Measurements from ENCODE around the gene ACOT12. TPM values are rescaled to one million over a fixed set of nuclear protein-coding genes. Genes with fewer than 3 reads are reported as not detected.
A peak's percentile ranks its signal among the peaks of the same experiment; 100 is the strongest.

Gene ACOT12
- total and polyA plus RNA-seq, 2 of the 13 experiments (the other 11 are each of a cell fraction or from before 2014, with no cell fraction given) = not detected

DNA sequence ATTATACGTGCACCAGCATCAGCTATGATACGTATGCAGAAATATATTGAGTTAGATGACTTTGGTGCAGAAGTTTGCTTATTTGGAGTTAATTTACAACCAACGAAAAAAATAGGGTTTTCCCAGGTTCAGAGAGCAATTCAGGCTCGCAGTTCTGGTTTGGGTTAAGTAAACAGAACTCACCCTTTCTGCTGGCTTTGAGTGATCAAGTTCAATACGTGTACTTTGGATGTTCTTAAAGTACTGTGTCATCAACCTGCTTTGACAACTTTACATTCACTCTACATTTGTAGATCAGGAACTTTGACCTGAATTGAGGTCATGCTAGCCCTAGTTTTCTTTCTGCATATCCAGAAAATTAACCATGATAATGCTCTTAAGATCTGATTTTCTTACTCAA lies 40.7 kb downstream of the ACOT12 start (continued):
- TF ChIP-seq, protein P1, sequence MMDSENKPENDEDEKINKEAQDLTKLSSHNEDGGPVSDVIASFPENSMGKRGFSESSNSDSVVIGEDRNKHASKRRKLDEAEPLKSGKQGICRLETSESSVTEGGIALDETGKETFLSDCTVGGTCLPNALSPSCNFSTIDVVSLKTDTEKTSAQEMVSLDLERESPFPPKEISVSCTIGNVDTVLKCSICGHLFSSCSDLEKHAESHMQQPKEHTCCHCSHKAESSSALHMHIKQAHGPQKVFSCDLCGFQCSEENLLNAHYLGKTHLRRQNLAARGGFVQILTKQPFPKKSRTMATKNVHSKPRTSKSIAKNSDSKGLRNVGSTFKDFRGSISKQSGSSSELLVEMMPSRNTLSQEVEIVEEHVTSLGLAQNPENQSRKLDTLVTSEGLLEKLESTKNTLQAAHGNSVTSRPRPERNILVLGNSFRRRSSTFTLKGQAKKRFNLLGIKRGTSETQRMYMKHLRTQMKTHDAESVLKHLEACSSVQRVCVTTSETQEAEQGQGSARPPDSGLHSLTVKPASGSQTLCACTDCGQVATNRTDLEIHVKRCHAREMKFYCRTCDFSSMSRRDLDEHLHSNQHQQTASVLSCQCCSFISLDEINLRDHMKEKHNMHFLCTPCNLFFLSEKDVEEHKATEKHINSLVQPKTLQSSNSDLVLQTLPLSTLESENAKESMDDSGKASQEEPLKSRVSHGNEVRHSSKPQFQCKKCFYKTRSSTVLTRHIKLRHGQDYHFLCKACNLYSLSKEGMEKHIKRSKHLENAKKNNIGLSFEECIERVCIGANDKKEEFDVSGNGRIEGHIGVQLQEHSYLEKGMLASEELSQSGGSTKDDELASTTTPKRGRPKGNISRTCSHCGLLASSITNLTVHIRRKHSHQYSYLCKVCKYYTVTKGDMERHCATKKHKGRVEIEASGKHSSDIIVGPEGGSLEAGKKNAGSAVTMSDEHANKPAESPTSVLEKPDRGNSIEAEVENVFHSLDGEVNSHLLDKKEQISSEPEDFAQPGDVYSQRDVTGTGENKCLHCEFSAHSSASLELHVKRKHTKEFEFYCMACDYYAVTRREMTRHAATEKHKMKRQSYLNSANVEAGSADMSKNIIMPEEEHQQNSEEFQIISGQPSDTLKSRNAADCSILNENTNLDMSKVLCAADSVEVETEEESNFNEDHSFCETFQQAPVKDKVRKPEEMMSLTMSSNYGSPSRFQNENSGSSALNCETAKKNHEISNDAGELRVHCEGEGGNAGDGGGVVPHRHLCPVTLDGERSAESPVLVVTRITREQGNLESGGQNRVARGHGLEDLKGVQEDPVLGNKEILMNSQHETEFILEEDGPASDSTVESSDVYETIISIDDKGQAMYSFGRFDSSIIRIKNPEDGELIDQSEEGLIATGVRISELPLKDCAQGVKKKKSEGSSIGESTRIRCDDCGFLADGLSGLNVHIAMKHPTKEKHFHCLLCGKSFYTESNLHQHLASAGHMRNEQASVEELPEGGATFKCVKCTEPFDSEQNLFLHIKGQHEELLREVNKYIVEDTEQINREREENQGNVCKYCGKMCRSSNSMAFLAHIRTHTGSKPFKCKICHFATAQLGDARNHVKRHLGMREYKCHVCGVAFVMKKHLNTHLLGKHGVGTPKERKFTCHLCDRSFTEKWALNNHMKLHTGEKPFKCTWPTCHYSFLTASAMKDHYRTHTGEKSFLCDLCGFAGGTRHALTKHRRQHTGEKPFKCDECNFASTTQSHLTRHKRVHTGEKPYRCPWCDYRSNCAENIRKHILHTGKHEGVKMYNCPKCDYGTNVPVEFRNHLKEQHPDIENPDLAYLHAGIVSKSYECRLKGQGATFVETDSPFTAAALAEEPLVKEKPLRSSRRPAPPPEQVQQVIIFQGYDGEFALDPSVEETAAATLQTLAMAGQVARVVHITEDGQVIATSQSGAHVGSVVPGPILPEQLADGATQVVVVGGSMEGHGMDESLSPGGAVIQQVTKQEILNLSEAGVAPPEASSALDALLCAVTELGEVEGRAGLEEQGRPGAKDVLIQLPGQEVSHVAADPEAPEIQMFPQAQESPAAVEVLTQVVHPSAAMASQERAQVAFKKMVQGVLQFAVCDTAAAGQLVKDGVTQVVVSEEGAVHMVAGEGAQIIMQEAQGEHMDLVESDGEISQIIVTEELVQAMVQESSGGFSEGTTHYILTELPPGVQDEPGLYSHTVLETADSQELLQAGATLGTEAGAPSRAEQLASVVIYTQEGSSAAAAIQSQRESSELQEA (CRISPR knock-in tag; IDR thresholded peaks at IDR 0.05; ENCODE audit: not compliant biosample characterization) = no peak
- TF ChIP-seq, protein P2, sequence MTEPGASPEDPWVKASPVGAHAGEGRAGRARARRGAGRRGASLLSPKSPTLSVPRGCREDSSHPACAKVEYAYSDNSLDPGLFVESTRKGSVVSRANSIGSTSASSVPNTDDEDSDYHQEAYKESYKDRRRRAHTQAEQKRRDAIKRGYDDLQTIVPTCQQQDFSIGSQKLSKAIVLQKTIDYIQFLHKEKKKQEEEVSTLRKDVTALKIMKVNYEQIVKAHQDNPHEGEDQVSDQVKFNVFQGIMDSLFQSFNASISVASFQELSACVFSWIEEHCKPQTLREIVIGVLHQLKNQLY (CRISPR knock-in tag; IDR thresholded peaks at IDR 0.05) = peak; percentile 83
- TF ChIP-seq, protein P3, sequence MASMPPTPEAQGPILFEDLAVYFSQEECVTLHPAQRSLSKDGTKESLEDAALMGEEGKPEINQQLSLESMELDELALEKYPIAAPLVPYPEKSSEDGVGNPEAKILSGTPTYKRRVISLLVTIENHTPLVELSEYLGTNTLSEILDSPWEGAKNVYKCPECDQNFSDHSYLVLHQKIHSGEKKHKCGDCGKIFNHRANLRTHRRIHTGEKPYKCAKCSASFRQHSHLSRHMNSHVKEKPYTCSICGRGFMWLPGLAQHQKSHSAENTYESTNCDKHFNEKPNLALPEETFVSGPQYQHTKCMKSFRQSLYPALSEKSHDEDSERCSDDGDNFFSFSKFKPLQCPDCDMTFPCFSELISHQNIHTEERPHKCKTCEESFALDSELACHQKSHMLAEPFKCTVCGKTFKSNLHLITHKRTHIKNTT (CRISPR knock-in tag; IDR thresholded peaks at IDR 0.05) = no peak
- TF ChIP-seq ATF1 (CRISPR knock-in tag; IDR thresholded peaks at IDR 0.05) = peak; percentile 53; the same call in 1 of the 2 replicates
- TF ChIP-seq JDP2 (CRISPR knock-in tag; IDR thresholded peaks at IDR 0.05; ENCODE audit: borderline replicate concordance) = no peak
- peak; percentile 47; the same call in 1 of the 2 replicates for TF ChIP-seq REPIN1 (CRISPR knock-in tag; IDR thresholded peaks at IDR 0.05; ENCODE audit: borderline replicate concordance, low read depth)
- TF ChIP-seq KDM3A (CRISPR knock-in tag; IDR thresholded peaks at IDR 0.05; ENCODE audit: low read depth) = no peak
- TF ChIP-seq ZNF207 (IDR thresholded peaks at IDR 0.05; ENCODE audit: borderline replicate concordance) = no peak
- TF ChIP-seq ZNF841 (CRISPR knock-in tag; IDR thresholded peaks at IDR 0.05; ENCODE audit: borderline replicate concordance) = no peak
- TF ChIP-seq PRPF4 (IDR thresholded peaks at IDR 0.05; ENCODE audit: low read depth, low read length, poor library complexity, severe bottlenecking) = no peak
- TF ChIP-seq, protein P4, sequence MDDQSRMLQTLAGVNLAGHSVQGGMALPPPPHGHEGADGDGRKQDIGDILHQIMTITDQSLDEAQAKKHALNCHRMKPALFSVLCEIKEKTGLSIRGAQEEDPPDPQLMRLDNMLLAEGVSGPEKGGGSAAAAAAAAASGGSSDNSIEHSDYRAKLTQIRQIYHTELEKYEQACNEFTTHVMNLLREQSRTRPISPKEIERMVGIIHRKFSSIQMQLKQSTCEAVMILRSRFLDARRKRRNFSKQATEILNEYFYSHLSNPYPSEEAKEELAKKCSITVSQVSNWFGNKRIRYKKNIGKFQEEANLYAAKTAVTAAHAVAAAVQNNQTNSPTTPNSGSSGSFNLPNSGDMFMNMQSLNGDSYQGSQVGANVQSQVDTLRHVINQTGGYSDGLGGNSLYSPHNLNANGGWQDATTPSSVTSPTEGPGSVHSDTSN (CRISPR knock-in tag; IDR thresholded peaks at IDR 0.05; ENCODE audit: borderline replicate concordance) = no peak
- TF ChIP-seq, protein P5, sequence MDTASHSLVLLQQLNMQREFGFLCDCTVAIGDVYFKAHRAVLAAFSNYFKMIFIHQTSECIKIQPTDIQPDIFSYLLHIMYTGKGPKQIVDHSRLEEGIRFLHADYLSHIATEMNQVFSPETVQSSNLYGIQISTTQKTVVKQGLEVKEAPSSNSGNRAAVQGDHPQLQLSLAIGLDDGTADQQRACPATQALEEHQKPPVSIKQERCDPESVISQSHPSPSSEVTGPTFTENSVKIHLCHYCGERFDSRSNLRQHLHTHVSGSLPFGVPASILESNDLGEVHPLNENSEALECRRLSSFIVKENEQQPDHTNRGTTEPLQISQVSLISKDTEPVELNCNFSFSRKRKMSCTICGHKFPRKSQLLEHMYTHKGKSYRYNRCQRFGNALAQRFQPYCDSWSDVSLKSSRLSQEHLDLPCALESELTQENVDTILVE (CRISPR knock-in tag; IDR thresholded peaks at IDR 0.05) = peak; percentile 47; the same call in 1 of the 2 replicates
- peak; percentile 92 for TF ChIP-seq HMG20A (CRISPR knock-in tag; IDR thresholded peaks at IDR 0.05; ENCODE audit: borderline replicate concordance)
- no peak for TF ChIP-seq ZNF3 (CRISPR knock-in tag; IDR thresholded peaks at IDR 0.05)
- TF ChIP-seq, protein P6, sequence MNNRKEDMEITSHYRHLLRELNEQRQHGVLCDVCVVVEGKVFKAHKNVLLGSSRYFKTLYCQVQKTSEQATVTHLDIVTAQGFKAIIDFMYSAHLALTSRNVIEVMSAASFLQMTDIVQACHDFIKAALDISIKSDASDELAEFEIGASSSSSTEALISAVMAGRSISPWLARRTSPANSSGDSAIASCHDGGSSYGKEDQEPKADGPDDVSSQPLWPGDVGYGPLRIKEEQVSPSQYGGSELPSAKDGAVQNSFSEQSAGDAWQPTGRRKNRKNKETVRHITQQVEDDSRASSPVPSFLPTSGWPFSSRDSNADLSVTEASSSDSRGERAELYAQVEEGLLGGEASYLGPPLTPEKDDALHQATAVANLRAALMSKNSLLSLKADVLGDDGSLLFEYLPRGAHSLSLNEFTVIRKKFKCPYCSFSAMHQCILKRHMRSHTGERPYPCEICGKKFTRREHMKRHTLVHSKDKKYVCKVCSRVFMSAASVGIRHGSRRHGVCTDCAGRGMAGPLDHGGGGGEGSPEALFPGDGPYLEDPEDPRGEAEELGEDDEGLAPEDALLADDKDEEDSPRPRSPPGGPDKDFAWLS (CRISPR knock-in tag; IDR thresholded peaks at IDR 0.05; ENCODE audit: borderline replicate concordance) = no peak
